ENCODE data around the gene SPEF1. TPM values are rescaled to one million over a fixed set of nuclear protein-coding genes. Genes with fewer than 3 reads are reported as not detected.

The SPEF1 gene
- total RNA-seq, 4 donors from 2014 or later: not detected

- intact Hi-C loops (cut with DNase I; ENCODE audit: low total_unique reads): no loop called here
- no peak overlapping the region for H3K4me3 ChIP-seq
- ATAC-seq (no peak), DNase-seq (no peak)
- no peaks in the 10 kb centered on the region for H3K9me3 ChIP-seq
- H3K27ac ChIP-seq: peak overlapping the region; percentile 10 to 67 (median 62)
- H3K4me1 ChIP-seq: no peaks in the 10 kb centered on the region
- in situ Hi-C loops (cut with MboI; ENCODE audit: low sequenced_read_pairs in 4 of 4): no loop called here
- TF ChIP-seq POLR2A (IDR thresholded peaks at IDR 0.05) (no peak), CTCF (IDR thresholded peaks at IDR 0.05 in 4 of 5, conservative IDR thresholded peaks at IDR 0.05 in 1 of 5) (no peak)
- H3K27me3 ChIP-seq: peaks cover 0 to 9% (median 0%) of the 10 kb centered on the region in 3 donors
- H3K36me3 ChIP-seq: no peaks in the 10 kb centered on the region
Measured at GRCh38 chr20:3739926-3740451, 41.3 kb downstream of the SPEF1 start.

GRCh38 chr20:3739054-3739925 is 42.0 kb downstream of the SPEF1 start:
- peak in 1 of 2 donors; percentile 55 for ATAC-seq
- H3K4me1 ChIP-seq: no peaks in the 10 kb centered on the region
- TF ChIP-seq CTCF (IDR thresholded peaks at IDR 0.05 in 4 of 5, conservative IDR thresholded peaks at IDR 0.05 in 1 of 5): no peak
- no peak for TF ChIP-seq POLR2A (IDR thresholded peaks at IDR 0.05)

GRCh38 chr20:3738111-3739053 is 42.9 kb downstream of the SPEF1 start:
- Histone ChIP-seq H3K36me3 (no peaks in the 10 kb centered on the region), H3K4me1 (no peaks in the 10 kb centered on the region), H3K27me3 (no peaks in the 10 kb centered on the region), H3K4me3 (no peak overlapping the region), H3K9me3 (no peaks in the 10 kb centered on the region), H3K27ac (no peak overlapping the region)
- no peak for DNase-seq
- in situ Hi-C loops (cut with MboI; ENCODE audit: low sequenced_read_pairs in 4 of 4) (no loop called here), intact Hi-C loops (cut with DNase I; ENCODE audit: low total_unique reads) (no loop called here)
- TF ChIP-seq CTCF (IDR thresholded peaks at IDR 0.05 in 4 of 5, conservative IDR thresholded peaks at IDR 0.05 in 1 of 5): no peak
- TF ChIP-seq POLR2A (IDR thresholded peaks at IDR 0.05): no peak
- no peak for ATAC-seq

More at GRCh38 chr20:3739054-3739925, 42.0 kb downstream of the SPEF1 start:
- DNase-seq: no peak
- Histone ChIP-seq H3K9me3 (no peaks in the 10 kb centered on the region), H3K4me3 (no peak overlapping the region), H3K36me3 (no peaks in the 10 kb centered on the region), H3K27ac (peak overlapping the region; percentile 10 to 67 (median 62)), H3K27me3 (peaks cover 0 to 2% (median 0%) of the 10 kb centered on the region in 3 donors)
- intact Hi-C loops (cut with DNase I; ENCODE audit: low total_unique reads): no loop called here
- in situ Hi-C loops (cut with MboI; ENCODE audit: low sequenced_read_pairs in 4 of 4): no loop called here

GRCh38 chr20:3735768-3736167 is 45.5 kb downstream of the SPEF1 start:
- Histone ChIP-seq H3K27me3 (peaks cover 0 to 5% (median 4%) of the 10 kb centered on the region in 3 donors), H3K36me3 (no peaks in the 10 kb centered on the region), H3K4me3 (no peak overlapping the region), H3K27ac (no peak overlapping the region), H3K9me3 (no peaks in the 10 kb centered on the region), H3K4me1 (no peaks in the 10 kb centered on the region)
- no peak for ATAC-seq
- no peak for DNase-seq
- TF ChIP-seq CTCF (IDR thresholded peaks at IDR 0.05 in 4 of 5, conservative IDR thresholded peaks at IDR 0.05 in 1 of 5): no peak
- no peak for TF ChIP-seq POLR2A (IDR thresholded peaks at IDR 0.05)
- in situ Hi-C loops (cut with MboI; ENCODE audit: low sequenced_read_pairs in 4 of 4): no loop called here
- intact Hi-C loops (cut with DNase I; ENCODE audit: low total_unique reads): no loop called here

Data from gastrocnemius medialis (tissue), 4 donors.